GM12874 (cell line): ENCODE data around the gene RHOJ.

Experiments used
- CTCF ChIP-seq: IDR thresholded peaks from 2 replicates; pipeline ENCODE4 v1.5.1; 2011; ENCODE audit warnings: low read depth, mild to moderate bottlenecking, control low read depth, low read length, moderate library complexity; ENCODE audit not compliant: insufficient read depth

Gene RHOJ

GRCh38 chr14:63318835-63319234, 114.6 kb downstream of the RHOJ start, which contains the start of gene GPHB5:
Gene GPHB5, minus strand, starts transcription at chr14:63318935. Its CDS starts 1,086 bp downstream, at chr14:63317849.
- TF ChIP-seq CTCF, result no peak

GRCh38 chr14:63322472-63322871, 118.2 kb downstream of the RHOJ start:
- no peak for TF ChIP-seq CTCF

- no peak for TF ChIP-seq CTCF
Observed at GRCh38 chr14:63322897-63323573, 118.8 kb downstream of the RHOJ start.

GRCh38 chr14:63326840-63327239, 122.6 kb downstream of the RHOJ start:
- no peak for TF ChIP-seq CTCF

- no peak for TF ChIP-seq CTCF
Observed at GRCh38 chr14:63328787-63329737, 124.8 kb downstream of the RHOJ start.

- TF ChIP-seq CTCF, result no peak
Observed at GRCh38 chr14:63342371-63342770, 138.1 kb downstream of the RHOJ start.
